Stomach smooth muscle (tissue), 2 donors: ENCODE data around the gene COL19A1.

Experiments
- H3K27ac ChIP-seq: one replicate; pipeline ENCODE4 v1.7.0; 2013; ENCODE audit warnings: mild to moderate bottlenecking, low read length, inconsistent platforms
- H3K27me3 ChIP-seq, 2 donors: one replicate each; pipeline ENCODE4 v1.7.0; 2013; ENCODE audit warnings: low read length in 2 of 2; ENCODE audit not compliant: insufficient read depth in 2 of 2, control insufficient read depth in 1 of 2
- H3K36me3 ChIP-seq, 2 donors: one replicate each; pipeline ENCODE4 v1.7.0; 2013; ENCODE audit warnings: low read length in 2 of 2; ENCODE audit not compliant: control insufficient read depth in 2 of 2, insufficient read depth in 2 of 2
- H3K4me1 ChIP-seq: one replicate; pipeline ENCODE4 v1.7.0; 2013; ENCODE audit warnings: low read length; ENCODE audit not compliant: control insufficient read depth, insufficient read depth
- H3K4me3 ChIP-seq, 2 donors: one replicate each; pipeline ENCODE4 v1.7.0; 2013; ENCODE audit warnings: low read length in 2 of 2
- H3K9ac ChIP-seq, 2 donors: one replicate each; pipeline ENCODE4 v1.7.0; 2013; ENCODE audit warnings: low read length in 2 of 2, mild to moderate bottlenecking in 1 of 2
- H3K9me3 ChIP-seq, 2 donors: one replicate each; pipeline ENCODE4 v1.7.0; 2013; ENCODE audit warnings: low read length in 2 of 2; ENCODE audit not compliant: control insufficient read depth in 2 of 2
- donor health status: healthy.
- donor health status: Pancreatic carcinoma.

Gene COL19A1

DNA sequence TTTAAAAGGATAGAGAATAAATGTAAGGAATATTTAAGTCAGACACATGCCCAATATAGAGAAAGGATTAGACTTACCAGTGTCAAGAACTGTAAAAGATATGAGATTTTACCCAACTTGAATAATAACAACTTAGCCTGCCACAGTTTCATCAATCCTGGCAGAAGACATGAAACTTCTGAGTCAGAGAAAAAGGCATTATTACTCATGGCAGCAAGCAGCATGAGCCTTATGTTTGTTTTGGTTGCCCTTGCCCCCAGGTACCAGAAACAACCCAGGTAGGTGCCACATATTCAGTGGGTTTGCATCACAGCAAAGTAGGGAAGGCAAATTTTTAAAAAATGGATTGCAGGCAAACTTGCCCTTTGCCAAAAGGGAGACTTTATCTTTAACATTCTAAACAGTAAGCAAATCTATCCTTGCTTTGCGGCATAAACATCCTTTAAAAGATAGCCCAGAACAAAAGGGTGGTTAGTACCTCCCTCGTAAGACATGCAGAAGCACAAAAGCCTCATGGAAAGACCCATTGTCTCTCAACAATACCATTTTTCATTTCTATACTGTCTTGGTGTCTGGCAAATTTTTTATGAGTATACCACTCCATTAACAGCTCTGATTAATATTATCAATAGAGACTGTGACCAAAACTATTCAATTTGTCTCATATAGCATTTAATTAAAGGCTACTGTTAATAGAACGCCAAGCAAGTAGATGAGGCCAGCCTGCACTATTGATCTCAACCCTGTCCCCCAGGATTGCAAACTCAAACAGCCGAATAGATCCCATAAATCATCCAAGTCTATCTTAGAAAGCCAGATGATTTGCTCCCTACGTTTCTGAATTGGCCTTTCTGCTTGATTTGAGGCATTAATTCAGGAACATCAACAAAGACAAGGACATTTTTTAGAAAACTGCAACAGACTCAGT, 185.1 kb downstream of the COL19A1 start:
- Histone ChIP-seq H3K4me3 (no peak overlapping the region), H3K36me3 (no peaks in the 10 kb centered on the region), H3K27me3 (no peaks in the 10 kb centered on the region), H3K9ac (no peak overlapping the region), H3K4me1 (no peaks in the 10 kb centered on the region), H3K27ac (no peak overlapping the region), H3K9me3 (no peaks in the 10 kb centered on the region)

DNA sequence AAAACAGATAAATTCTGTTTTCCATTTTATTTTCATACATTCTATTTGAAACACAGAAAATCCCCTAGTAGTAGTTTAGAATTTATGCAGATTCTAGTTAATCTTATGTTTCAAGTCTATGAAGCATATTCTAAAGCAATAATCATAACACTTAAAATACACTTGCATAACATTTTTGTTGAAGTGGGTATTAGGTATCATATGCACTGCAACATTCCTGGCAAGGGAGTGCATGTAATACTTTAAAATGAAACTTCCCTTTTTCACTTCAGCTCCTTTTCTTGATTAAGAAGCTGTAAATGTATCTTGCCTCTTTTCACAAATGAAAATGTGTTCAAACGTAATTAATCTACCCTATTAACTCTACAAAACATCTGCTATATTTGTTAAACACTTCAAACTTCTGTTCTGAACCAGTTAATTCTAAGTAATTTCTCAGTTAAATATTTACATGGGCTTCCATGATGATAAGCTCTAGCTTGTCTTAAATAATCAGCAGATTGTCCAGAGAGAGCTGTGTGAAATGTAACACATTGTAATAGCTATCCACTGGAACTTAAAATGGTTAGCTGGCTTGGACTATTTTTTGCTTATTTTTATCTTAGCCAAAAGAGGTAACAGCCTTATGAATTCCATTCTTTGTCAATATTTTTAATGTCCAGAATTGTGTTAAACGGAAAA, 192.8 kb downstream of the COL19A1 start:
- Histone ChIP-seq H3K9me3 (no peaks in the 10 kb centered on the region), H3K27ac (no peak overlapping the region), H3K4me3 (no peak overlapping the region), H3K4me1 (no peaks in the 10 kb centered on the region), H3K9ac (no peak overlapping the region), H3K36me3 (no peaks in the 10 kb centered on the region), H3K27me3 (no peaks in the 10 kb centered on the region)

GRCh38 chr6:70060680-70061079, 194.3 kb downstream of the COL19A1 start:
- Histone ChIP-seq H3K36me3 (no peaks in the 10 kb centered on the region), H3K9ac (no peak overlapping the region), H3K4me3 (no peak overlapping the region), H3K27me3 (no peaks in the 10 kb centered on the region), H3K9me3 (no peaks in the 10 kb centered on the region), H3K27ac (no peak overlapping the region), H3K4me1 (no peaks in the 10 kb centered on the region)

GRCh38 chr6:70061546-70061945, 195.2 kb downstream of the COL19A1 start:
- Histone ChIP-seq H3K9me3 (no peaks in the 10 kb centered on the region), H3K27ac (no peak overlapping the region), H3K4me1 (no peaks in the 10 kb centered on the region), H3K27me3 (no peaks in the 10 kb centered on the region), H3K4me3 (no peak overlapping the region), H3K36me3 (no peaks in the 10 kb centered on the region), H3K9ac (no peak overlapping the region)

DNA sequence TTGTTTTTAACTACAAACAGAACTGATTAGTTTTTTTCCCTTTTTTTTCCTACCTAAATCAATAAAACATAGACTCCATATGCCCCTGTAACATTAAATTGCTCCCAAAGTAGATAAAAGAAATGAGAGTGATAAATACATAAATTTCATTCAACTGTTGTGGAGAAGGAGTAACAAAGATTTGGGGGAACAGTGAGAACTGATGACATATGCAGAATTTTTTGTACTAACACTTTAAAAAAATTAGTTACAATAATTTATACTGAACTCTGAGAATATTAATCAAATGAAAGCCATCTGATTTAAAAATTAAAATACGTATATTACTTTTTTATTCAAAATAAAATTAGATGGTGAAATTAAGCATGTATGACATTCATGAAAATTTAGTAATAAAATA, 195.7 kb downstream of the COL19A1 start:
- no peak overlapping the region for H3K4me3 ChIP-seq
- H3K36me3 ChIP-seq = no peaks in the 10 kb centered on the region
- H3K9ac ChIP-seq = no peak overlapping the region
- no peak overlapping the region for H3K27ac ChIP-seq
- H3K4me1 ChIP-seq = no peaks in the 10 kb centered on the region
- H3K9me3 ChIP-seq = no peaks in the 10 kb centered on the region
- no peaks in the 10 kb centered on the region for H3K27me3 ChIP-seq

DNA sequence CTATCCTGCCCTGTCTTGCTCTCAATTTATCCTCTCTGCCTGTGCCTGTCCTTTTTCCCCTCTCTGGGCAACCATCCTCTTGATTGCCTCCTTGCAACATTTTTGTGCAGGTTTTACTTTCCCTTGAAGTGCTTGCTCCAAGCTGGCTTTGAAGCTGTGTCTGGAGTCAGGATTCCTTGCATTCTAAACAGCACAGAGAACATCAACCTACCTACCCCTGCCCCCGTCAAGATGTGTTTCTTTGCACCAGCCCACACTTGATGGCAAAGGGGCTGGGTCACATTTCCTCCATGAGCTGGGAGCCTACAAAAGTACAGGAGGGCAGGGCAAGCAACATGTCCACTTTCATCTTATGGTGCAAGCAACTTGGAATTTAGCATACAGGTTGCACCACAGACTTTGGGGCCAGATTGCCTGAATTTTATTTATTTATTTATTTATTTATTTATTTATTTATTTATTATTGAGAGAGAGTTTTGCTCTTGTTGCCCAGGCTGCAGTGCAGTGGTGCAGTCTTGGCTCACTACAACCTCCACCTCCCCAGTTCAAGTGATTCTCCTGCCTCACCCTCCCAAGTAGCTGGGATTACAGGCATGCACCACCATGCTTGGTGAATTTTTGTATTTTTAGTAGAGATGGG, 206.3 kb downstream of the COL19A1 start:
- Histone ChIP-seq H3K27me3 (no peaks in the 10 kb centered on the region), H3K4me3 (no peak overlapping the region), H3K9ac (no peak overlapping the region), H3K27ac (no peak overlapping the region), H3K9me3 (no peaks in the 10 kb centered on the region), H3K36me3 (no peaks in the 10 kb centered on the region), H3K4me1 (no peaks in the 10 kb centered on the region)

GRCh38 chr6:70073637-70074036, 207.3 kb downstream of the COL19A1 start:
- Histone ChIP-seq H3K9me3 (no peaks in the 10 kb centered on the region), H3K27me3 (no peaks in the 10 kb centered on the region), H3K9ac (no peak overlapping the region), H3K36me3 (no peaks in the 10 kb centered on the region), H3K4me1 (no peaks in the 10 kb centered on the region), H3K4me3 (no peak overlapping the region), H3K27ac (no peak overlapping the region)

GRCh38 chr6:70079241-70079640, 212.9 kb downstream of the COL19A1 start:
- Histone ChIP-seq H3K9me3 (no peaks in the 10 kb centered on the region), H3K4me3 (no peak overlapping the region), H3K9ac (no peak overlapping the region), H3K4me1 (no peaks in the 10 kb centered on the region), H3K36me3 (no peaks in the 10 kb centered on the region), H3K27me3 (no peaks in the 10 kb centered on the region), H3K27ac (no peak overlapping the region)

DNA sequence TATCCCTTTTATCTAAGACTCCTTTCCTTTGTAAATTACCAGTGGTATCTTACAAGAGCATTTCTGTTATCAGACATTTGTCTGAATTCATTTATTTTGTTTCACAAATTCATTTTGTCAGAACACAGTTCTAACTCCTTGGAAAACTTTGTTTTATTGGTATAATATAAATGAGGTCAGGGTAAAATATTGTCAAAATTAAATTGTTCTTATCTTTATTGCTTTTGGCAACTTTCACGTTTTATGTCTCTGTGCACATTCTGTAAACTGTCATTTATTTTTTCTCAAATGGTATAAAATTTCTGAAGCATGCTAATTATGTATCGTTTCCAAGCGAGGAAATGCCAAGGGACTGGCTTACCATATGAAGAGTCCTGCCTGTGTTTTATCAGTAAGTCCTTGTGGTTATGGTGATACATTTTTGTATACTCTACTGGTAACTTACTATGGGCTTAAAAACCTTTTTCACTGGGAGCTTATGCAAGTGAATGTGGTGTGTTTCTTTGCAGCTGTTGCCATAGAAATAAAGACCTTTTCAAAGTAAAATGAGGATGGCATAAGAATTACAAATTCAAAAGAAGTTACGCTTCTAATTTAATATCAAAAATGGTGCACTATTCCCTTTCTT, 214.2 kb downstream of the COL19A1 start:
- Histone ChIP-seq H3K27me3 (no peaks in the 10 kb centered on the region), H3K9ac (no peak overlapping the region), H3K27ac (no peak overlapping the region), H3K9me3 (no peaks in the 10 kb centered on the region), H3K4me3 (no peak overlapping the region), H3K36me3 (no peaks in the 10 kb centered on the region), H3K4me1 (no peaks in the 10 kb centered on the region)

GRCh38 chr6:70082830-70083229, 216.5 kb downstream of the COL19A1 start:
- Histone ChIP-seq H3K4me3 (no peak overlapping the region), H3K36me3 (no peaks in the 10 kb centered on the region), H3K9ac (no peak overlapping the region), H3K9me3 (no peaks in the 10 kb centered on the region), H3K27me3 (no peaks in the 10 kb centered on the region), H3K4me1 (no peaks in the 10 kb centered on the region), H3K27ac (no peak overlapping the region)
